Choroid plexus epithelial cell (primary cell): ENCODE data around the gene CDH4.
"Not testable (repeated sequence)": the region's sequence is repeated elsewhere in the genome, so short reads cannot be mapped to it uniquely, and the experiment has no call there.

Experiments
- DNase-seq: peaks from one replicate; pipeline ENCODE4 v3.0.0-alpha.2; 2010; ENCODE audit warnings: low read depth
- H3K4me3 ChIP-seq: 2 replicates; pipeline ENCODE4 v1.5.1; 2011; ENCODE audit warnings: low read depth, mild to moderate bottlenecking, control low read depth, low read length, moderate library complexity
- TF ChIP-seq, protein P1 (sequence below): conservative IDR thresholded peaks from 2 replicates; pipeline ENCODE4 v1.5.1; 2011; ENCODE audit warnings: low read depth, mild to moderate bottlenecking, control low read depth, inconsistent platforms, low read length, moderate library complexity

Gene CDH4

DNA sequence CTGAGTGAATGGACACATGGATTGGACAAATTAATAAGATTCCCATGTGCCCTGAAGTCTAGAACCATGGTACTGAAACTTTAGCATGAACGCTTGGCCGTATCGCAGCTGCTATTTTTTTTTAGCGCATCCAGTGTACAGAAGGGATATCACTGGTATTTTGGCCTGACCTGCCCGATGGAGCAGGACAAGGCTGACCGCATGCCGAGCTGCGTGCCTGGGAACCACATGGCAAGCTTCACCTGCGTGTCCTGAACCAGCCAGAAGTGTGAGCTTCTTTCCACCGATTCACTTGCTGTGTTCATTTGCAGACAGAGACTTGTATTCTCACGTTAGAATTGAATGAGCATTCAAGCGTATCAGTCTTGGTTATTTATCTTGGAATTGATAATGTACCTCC lies 145.7 kb downstream of the CDH4 start:
- no peak overlapping the region for H3K4me3 ChIP-seq
- TF ChIP-seq, protein P1, sequence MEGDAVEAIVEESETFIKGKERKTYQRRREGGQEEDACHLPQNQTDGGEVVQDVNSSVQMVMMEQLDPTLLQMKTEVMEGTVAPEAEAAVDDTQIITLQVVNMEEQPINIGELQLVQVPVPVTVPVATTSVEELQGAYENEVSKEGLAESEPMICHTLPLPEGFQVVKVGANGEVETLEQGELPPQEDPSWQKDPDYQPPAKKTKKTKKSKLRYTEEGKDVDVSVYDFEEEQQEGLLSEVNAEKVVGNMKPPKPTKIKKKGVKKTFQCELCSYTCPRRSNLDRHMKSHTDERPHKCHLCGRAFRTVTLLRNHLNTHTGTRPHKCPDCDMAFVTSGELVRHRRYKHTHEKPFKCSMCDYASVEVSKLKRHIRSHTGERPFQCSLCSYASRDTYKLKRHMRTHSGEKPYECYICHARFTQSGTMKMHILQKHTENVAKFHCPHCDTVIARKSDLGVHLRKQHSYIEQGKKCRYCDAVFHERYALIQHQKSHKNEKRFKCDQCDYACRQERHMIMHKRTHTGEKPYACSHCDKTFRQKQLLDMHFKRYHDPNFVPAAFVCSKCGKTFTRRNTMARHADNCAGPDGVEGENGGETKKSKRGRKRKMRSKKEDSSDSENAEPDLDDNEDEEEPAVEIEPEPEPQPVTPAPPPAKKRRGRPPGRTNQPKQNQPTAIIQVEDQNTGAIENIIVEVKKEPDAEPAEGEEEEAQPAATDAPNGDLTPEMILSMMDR, result no peak
- no peak for DNase-seq

DNA sequence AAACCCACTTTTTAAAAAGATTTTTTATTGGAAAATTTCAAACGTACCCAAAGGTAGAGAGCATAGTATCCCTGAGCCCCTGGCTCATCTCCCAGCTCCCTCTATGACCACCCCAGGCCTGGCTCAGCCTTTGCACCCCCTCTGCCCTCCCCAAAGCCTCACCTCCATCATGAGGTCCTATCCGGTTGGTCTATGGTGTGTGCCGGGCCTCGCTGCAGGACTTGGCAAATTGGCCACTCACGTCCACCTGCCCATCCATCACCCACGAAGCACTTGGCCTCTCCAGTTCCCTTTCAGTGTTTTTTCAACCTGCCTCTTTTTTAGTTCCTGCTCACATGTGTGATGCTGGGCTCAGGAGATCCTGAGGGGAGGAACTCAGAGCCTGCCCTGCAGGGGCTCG lies 147.4 kb downstream of the CDH4 start:
- no peak overlapping the region for H3K4me3 ChIP-seq
- no peak for DNase-seq
- TF ChIP-seq, protein P1, result no peak

DNA sequence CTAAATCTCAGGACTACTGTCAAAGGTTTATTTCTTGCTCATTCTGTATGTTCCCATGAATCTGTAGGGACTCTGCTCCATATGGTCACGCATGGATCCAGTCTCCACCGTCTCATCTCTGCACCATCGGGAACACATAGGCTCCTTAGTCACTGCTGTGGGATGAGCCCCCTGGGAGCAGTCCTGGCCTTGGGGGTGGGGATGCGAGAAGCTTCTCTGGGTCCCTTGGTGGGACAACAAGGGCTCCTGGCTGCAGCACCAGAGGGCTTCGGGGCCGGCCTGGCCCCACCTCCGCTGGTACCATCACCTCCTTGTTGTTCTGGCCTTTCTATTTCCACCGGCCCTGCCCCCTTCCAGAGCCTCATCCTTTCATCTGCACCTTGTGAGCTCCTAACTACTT lies 148.4 kb downstream of the CDH4 start:
- H3K4me3 ChIP-seq, result no peak overlapping the region
- DNase-seq, result no peak
- TF ChIP-seq, protein P1, result no peak

DNA sequence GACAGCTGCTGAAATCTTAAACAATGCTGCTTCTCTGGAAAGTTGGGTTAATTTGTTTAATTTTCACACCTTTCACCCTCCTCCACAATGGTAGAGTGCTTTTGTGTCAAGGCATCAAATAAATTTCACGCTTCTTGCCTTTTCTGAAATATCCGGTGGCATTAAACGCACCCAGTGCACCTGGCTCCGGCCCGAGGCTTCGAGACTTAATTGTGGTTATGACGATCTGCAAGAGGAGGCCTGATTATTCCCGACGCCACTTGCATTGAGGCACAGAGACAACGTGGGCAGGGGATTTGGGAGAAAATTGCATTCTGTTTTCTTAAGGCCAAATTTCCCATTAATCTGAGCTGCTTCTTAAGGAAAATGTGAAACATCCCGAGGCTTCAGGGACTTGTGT lies 152.2 kb downstream of the CDH4 start:
- no peak for DNase-seq
- TF ChIP-seq, protein P1, result no peak
- H3K4me3 ChIP-seq, result no peak overlapping the region

- DNase-seq, result no peak
- H3K4me3 ChIP-seq, result no peak overlapping the region
- TF ChIP-seq, protein P1, result no peak
Observed at GRCh38 chr20:61405007-61405406, 152.9 kb downstream of the CDH4 start.

- H3K4me3 ChIP-seq, DNase-seq: not testable (repeated sequence)
Observed at GRCh38 chr20:61406773-61407172, 154.7 kb downstream of the CDH4 start.

- no peak for DNase-seq
- no peak overlapping the region for H3K4me3 ChIP-seq
- TF ChIP-seq, protein P1, result no peak
Observed at GRCh38 chr20:61407561-61407960, 155.5 kb downstream of the CDH4 start.
